WTC11 (cell line): ENCODE measurements around the gene PPP1R16B. TPM values are rescaled to one million over a fixed set of nuclear protein-coding genes. Genes with fewer than 3 reads are reported as not detected.

Source experiments
- ATAC-seq: fragments of 200-7000 bp; cut with Tn5 transposase; 2 replicates; pipeline ENCODE4 v1.10.0; 2021; ENCODE audit warnings: mild to moderate bottlenecking, moderate library complexity
- CTCF ChIA-PET: fragments of 300-600 bp; sonication (Branson Sonifier 250); formaldehyde crosslinking; loops from one replicate; lab custom pipeline; 2021; ENCODE audit warnings: antibody characterized with exemption; lab: Charles Lee
- POLR2A ChIA-PET: fragments of 350-600 bp; sonication (Branson Sonifier 250); formaldehyde crosslinking; loops from one replicate; lab custom pipeline; 2021; ENCODE audit warnings: antibody characterized with exemption; lab: Charles Lee
- DNase-seq: peaks from one replicate; pipeline ENCODE4 v3.0.0; 2021; ENCODE audit warnings: low spot score
- H3K27ac Mint-ChIP-seq: 2 replicates; pipeline ENCODE4 v1.8.0; 2021; ENCODE audit warnings: mixed read lengths
- H3K27me3 Mint-ChIP-seq: 2 replicates; pipeline ENCODE4 v1.8.0; 2021; ENCODE audit warnings: low read depth, mild to moderate bottlenecking, moderate library complexity, mixed read lengths
- H3K36me3 Mint-ChIP-seq: 2 replicates; pipeline ENCODE4 v1.8.0; 2021; ENCODE audit warnings: mixed read lengths
- H3K4me1 Mint-ChIP-seq: 2 replicates; pipeline ENCODE4 v1.8.0; 2022; ENCODE audit warnings: mixed read lengths
- H3K4me3 Mint-ChIP-seq: 2 replicates; pipeline ENCODE4 v1.8.0; 2021; ENCODE audit warnings: mild to moderate bottlenecking, moderate library complexity, mixed read lengths
- H3K9me3 Mint-ChIP-seq: 2 replicates; pipeline ENCODE4 v1.8.0; 2021; ENCODE audit warnings: mixed read lengths
- ATF1 ChIP-seq: sonication (generic); formaldehyde crosslinking; IDR thresholded peaks from 2 replicates; pipeline ENCODE4 v1.8.1; 2023; ENCODE audit warnings: mild to moderate bottlenecking, moderate library complexity, missing genetic modification reagents
- ATF2 ChIP-seq: sonication (generic); formaldehyde crosslinking; IDR thresholded peaks from 2 replicates; pipeline ENCODE4 v1.8.1; 2022; ENCODE audit warnings: low read depth, missing genetic modification reagents, borderline replicate concordance
- ELF4 ChIP-seq: sonication (generic); formaldehyde crosslinking; IDR thresholded peaks from 2 replicates; pipeline ENCODE4 v1.8.1; 2022; ENCODE audit warnings: low read depth, mild to moderate bottlenecking, moderate library complexity, missing genetic modification reagents
- ERG ChIP-seq: fragments of 250-450 bp; sonication (Bioruptor Pico); IDR thresholded peaks from 2 replicates; pipeline ENCODE4 v1.8.0; 2021; ENCODE audit warnings: mild to moderate bottlenecking
- GABPB1 ChIP-seq: sonication (generic); formaldehyde crosslinking; IDR thresholded peaks from 2 replicates; pipeline ENCODE4 v1.8.1; 2023; ENCODE audit warnings: mild to moderate bottlenecking, missing genetic modification reagents
- HMGA2 ChIP-seq: fragments of 250-450 bp; sonication (Bioruptor Pico); IDR thresholded peaks from 2 replicates; pipeline ENCODE4 v1.4.0; 2021; ENCODE audit warnings: mild to moderate bottlenecking, moderate library complexity
- MAX ChIP-seq: sonication (generic); formaldehyde crosslinking; IDR thresholded peaks from 2 replicates; pipeline ENCODE4 v1.8.0; 2022; ENCODE audit warnings: mild to moderate bottlenecking, missing genetic modification reagents
- NFATC4 ChIP-seq: fragments of 250-450 bp; sonication (Bioruptor Pico); IDR thresholded peaks from 2 replicates; pipeline ENCODE4 v1.9.0; 2021; ENCODE audit warnings: mild to moderate bottlenecking
- PREB ChIP-seq: sonication (generic); formaldehyde crosslinking; IDR thresholded peaks from 2 replicates; pipeline ENCODE4 v1.8.1; 2022; ENCODE audit warnings: mild to moderate bottlenecking, missing genetic modification reagents, moderate library complexity, borderline replicate concordance
- TP53 ChIP-seq: sonication (generic); formaldehyde crosslinking; IDR thresholded peaks from 2 replicates; pipeline ENCODE4 v1.8.1; 2023; ENCODE audit warnings: mild to moderate bottlenecking, missing genetic modification reagents
- ZNF281 ChIP-seq: sonication (generic); formaldehyde crosslinking; IDR thresholded peaks from 2 replicates; pipeline ENCODE4 v1.8.0; 2023; ENCODE audit warnings: mild to moderate bottlenecking, missing genetic modification reagents
- ZSCAN18 ChIP-seq: fragments of 250-450 bp; sonication (Bioruptor Pico); IDR thresholded peaks from 2 replicates; pipeline ENCODE4 v2.1.2; 2022; ENCODE audit warnings: mild to moderate bottlenecking, moderate library complexity
- total RNA-seq: library from RNA; stranded (reverse); gene quantifications from 3 replicates; pipeline ENCODE4 v1.2.3, GENCODE V29; 2021

The PPP1R16B gene
- total RNA-seq, 1 experiment from 2014 or later, result 12.0 TPM

GRCh38 chr20:38962928-38963401 is 157.5 kb downstream of the PPP1R16B start:
- TF ChIP-seq ERG (CRISPR knock-in tag) (no peak), TP53 (CRISPR knock-in tag) (no peak), ZSCAN18 (CRISPR knock-in tag) (no peak), PREB (CRISPR knock-in tag) (no peak), HMGA2 (CRISPR knock-in tag) (no peak), GABPB1 (CRISPR knock-in tag) (no peak)
- Mint-ChIP-seq H3K36me3 (peaks cover 7% of the 10 kb centered on the region), H3K9me3 (no peaks in the 10 kb centered on the region), H3K4me1 (peaks cover 24% of the 10 kb centered on the region), H3K27ac (peak overlapping the region; percentile 99), H3K27me3 (no peaks in the 10 kb centered on the region), H3K4me3 (peak overlapping the region; percentile 97)
- ChIA-PET POLR2A (interaction anchor here (1.6 kb wide), 1 partner anchor 22 kb away, joined by 5 read pairs; no protein-coding TSS in a partner anchor), CTCF (interaction anchor here (0.9 to 2.8 kb wide), 5 partner anchors 27 to 237 kb away, joined by 3 to 15 read pairs (median 5); partner anchors contain the start of gene FAM83D)
- DNase-seq, result no peak
- no peak for ATAC-seq

- ChIA-PET POLR2A (interaction anchor here (0.6 kb wide), 1 partner anchor 32 kb away, joined by 4 read pairs; no protein-coding TSS in a partner anchor), CTCF (interaction anchor here (1.1 to 1.5 kb wide), 2 partner anchors 84 to 87 kb away, joined by 3 to 5 read pairs; no protein-coding TSS in a partner anchor)
- Mint-ChIP-seq H3K9me3 (no peaks in the 10 kb centered on the region), H3K36me3 (peaks cover 7% of the 10 kb centered on the region), H3K4me1 (peaks cover 24% of the 10 kb centered on the region), H3K4me3 (peak overlapping the region; percentile 97), H3K27ac (no peak overlapping the region), H3K27me3 (no peaks in the 10 kb centered on the region)
- TF ChIP-seq HMGA2 (CRISPR knock-in tag), result no peak
- TF ChIP-seq MAX (CRISPR knock-in tag), result no peak
- TF ChIP-seq ATF1 (CRISPR knock-in tag), result no peak
- TF ChIP-seq ELF4 (CRISPR knock-in tag), result no peak
- TF ChIP-seq ZNF281 (CRISPR knock-in tag), result no peak
- no peak for TF ChIP-seq ERG (CRISPR knock-in tag)
- TF ChIP-seq NFATC4 (CRISPR knock-in tag), result no peak
- no peak for TF ChIP-seq ATF2
- ATAC-seq, result no peak
- no peak for DNase-seq
Measured at GRCh38 chr20:38963745-38964144, 158.2 kb downstream of the PPP1R16B start.
